Brain pericyte (primary cell): ENCODE measurements around the gene TMEM252.

Source experiments
- DNase-seq: peaks from one replicate; pipeline ENCODE4 v3.0.0-alpha.2; 2012; ENCODE audit warnings: low read depth, low spot score

TMEM252 gene

DNA sequence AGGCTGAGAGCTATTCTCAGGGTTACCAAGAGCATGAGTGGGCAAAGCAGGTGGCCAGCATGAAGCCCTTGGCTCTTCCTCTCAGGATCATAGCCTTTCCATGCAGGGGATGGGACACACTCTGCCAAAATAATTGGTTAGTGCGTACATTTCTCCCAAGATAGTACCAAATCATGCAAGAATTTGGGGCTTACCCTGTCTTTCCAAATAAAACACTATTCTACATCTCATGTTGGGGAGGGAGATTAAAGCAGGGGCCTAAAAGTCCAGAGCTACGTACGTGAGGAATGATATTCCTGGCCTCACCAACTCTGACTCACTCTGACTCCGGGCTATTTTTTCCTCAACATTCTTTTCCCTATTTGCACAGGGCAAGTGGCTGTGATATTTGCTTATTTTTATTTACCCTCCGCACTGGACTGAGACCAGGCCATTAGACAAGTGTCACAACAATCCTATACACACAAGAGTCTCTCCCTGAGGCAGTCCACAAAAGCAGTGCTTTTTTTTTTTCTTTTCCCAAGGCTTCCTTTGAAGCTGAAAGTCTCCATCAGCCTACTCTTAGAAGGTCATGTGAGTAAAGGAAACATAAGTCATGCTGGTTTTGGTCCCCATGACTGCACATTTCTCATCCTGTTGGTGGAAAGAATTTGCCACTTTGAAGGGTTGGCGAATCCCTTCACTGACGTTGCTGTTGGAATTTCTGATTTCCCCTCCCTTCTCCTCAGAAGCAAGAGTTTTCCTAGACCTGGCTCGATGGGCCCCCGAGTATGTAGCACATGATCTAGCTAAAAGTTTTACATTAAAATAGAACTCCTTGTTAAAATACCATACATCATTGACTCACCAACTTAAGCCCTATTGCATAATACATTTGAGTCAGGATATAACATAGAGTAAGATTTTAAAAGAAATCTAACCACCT, 40.0 kb downstream of the TMEM252 start:
- DNase-seq, result no peak

DNA sequence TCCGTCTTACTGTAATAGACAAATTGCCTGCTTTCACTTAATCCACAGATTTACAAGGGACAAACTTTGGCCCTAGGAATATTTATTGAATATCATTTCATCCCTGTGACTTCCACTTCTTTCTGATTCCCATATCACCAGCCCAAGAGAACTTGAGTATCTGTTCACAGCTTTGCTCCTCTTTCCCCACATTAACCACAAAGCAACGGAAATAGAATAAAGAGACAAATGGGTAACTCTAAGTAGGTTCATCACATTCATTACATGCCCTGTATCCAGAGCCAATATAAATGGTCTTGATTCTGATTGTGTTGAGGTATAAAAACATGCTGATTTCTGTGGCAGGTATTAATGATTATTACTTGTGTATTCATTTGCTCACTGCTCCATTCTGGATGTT, 41.9 kb downstream of the TMEM252 start:
- DNase-seq, result no peak

DNA sequence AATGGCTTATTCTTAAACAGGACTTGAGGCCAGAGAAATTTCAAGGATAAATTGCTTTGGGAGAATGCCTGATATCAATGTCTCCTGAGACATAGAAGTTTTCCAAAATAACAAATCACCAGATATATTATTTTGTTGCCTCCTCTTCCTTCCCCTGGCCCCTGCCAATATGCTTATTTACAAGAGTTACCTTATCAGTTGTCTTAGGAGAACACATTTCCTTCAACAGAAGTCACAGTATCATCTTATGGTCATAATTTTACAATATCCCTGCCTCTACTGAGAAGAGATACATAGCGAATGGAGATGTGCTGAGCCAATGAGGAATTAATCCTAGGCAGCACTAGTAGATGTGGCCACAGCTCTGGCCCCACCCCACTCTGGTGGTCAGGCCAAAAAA, 43.1 kb downstream of the TMEM252 start:
- DNase-seq, result no peak

DNA sequence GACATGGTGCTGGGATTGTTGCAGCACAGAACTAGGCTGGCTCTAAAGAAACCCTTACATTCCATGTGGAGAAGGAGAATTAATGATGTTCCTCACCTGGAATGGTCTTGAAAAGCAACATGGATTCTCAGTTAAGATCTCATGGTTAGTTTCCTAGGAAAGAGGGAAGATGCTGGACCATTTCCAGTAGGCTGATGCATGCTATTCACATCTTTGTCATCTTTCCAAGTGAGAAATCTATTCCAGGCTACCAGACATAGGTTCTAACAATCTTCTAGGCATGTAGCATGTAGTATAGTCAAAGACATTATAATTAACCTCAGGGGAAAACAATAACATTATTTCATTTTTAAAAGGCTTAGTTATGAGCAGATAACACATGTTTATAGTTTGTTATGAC, 44.3 kb downstream of the TMEM252 start:
- DNase-seq, result no peak

DNA sequence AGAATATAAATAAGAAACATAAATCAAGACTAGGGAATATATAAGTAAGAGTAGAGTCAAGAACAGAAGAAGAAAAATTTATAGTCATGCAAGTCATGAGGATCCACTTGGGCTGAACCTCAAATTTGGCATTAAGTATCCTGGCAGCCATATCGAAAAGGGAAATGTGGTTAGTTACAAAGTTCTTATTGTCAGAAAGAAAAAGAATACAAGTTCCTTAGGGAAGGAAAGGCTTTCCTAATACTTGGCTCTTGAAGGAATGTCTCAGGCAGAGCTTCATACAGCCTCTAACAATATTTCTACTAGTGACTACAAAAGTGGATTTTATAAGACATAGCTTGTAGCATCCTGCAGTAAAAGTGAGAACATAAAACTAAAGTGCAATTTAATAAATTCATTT, 45.4 kb downstream of the TMEM252 start:
- DNase-seq, result no peak

DNA sequence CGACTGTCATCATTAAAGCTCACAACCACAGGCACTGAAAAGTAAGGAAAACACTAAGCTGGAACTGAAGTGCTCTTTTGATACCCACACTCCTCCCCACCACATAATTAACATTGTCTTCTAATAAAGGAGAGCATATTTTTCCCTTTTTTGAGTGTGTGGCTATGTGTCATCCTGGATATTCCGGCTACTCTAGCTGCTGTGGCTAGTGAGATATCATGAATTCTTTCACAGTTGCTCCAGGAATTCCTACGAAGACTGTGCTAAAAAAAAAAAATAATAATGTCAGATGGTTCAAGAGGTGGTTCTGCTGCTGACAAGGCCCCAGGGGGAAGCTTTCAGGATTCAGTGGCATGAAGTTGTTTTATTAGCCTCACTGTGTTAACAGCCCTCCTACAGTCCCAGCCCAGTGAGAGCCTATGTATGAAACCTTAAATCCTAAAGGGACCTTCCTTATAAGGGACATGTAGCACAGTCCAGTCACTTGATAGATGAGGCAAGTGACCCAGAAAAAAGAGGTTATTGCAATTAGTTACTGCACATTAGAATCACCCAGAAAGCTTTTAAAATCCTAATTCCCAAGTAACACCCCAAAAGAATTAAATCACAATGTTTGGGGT, 46.6 kb downstream of the TMEM252 start:
- no peak for DNase-seq

DNA sequence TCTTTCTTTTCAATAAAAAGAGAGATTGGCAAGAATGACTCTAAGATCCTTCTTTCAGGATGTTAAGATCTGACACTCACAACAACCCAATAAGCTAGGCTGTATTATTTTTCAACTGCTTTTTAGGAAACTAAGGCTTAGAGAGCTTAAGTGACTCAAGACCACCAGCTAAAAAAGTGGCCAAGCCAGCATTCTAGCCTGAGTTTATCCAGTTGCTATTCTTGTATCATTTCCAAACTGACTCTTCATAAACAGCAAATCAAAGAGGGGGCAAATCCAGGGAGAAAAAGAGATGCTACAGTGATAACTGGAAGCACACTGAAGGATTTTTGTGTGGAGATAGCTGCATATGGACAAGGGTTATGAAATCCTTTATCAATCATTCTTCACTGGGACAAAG, 47.1 kb downstream of the TMEM252 start:
- DNase-seq, result no peak

DNA sequence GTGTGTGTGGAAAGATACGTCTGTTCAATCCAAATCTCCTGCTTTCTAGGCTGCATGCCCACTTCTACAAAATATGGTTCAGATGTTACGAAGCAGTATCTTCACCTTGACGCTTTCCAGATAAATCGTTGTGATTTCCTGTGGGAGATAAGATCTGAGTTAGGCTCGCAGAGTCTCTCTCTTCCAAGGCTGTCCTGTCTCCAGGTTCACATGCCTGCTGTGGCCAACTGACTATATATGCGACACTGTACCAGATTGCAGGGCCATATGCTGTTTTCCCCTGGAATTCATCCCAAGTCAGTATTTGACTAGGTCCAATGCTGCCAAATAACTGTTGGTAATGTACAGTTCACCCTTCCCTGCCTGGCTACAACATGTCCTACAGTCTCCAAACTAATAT, 47.9 kb downstream of the TMEM252 start:
- DNase-seq, result no peak

DNA sequence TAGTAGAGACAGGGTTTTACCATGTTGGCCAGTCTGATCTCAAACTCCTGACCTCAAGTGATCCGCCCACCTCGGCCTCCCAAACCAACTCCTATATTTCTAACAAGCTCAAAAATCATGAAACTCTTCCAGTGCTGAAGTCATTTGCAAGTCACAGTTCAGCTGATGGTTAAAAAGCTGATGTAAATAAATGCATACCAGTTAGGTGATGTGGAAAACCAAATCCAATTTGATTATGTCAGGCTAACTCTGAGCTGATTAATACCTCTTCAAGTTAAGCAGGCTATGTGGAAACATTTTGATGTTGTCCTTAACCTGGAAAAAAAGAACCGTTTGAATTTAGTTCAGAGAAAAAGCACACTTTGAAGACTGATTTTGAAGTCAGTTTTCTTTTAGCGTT, 51.0 kb downstream of the TMEM252 start:
- DNase-seq, result no peak

DNA sequence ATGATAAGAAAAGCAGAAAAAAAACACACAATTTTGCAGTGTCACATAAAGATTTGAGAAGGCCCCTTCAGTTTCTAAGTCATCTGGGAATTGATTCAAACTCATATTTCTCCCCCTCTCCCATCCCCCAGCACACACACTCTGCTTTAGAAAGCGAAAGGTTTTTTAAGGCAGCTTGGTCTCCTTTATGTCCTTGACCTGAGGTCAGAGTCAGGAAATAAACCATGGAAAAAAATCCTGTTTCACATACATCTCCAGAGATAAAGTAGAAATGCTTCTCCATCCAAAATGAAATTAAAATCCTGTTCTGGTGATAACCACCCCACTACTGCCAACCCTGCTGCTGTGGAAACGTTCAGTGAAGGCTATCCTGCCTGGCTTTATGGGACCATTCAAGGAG, 52.6 kb downstream of the TMEM252 start:
- no peak for DNase-seq
